ENCODE results near the gene EPHB6.

DNA sequence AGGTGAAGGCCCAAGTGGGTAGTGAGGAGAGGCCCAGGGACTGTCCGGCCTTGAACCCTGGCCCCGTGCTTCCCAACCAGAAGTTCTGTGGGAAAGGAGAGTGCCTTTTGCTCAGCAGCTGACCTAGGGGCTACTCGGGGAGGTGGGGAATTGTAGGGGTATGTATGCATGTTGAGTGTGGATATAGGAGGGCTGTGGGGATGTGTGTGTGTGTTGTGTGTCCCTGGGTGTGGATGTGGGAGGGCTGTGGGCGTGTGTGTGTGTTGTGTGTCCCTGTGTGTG lies 12.2 kb downstream of the EPHB6 start:
- TF ChIP-seq TAF1 (IDR thresholded peaks at IDR 0.05; ENCODE audit: borderline replicate concordance, low read depth, low read length), result no peak
- no peak for TF ChIP-seq TCF12 (IDR thresholded peaks at IDR 0.05)
- TF ChIP-seq NRF1 (IDR thresholded peaks at IDR 0.05; ENCODE audit: low read depth, low read length), result no peak
- TF ChIP-seq, protein P1, sequence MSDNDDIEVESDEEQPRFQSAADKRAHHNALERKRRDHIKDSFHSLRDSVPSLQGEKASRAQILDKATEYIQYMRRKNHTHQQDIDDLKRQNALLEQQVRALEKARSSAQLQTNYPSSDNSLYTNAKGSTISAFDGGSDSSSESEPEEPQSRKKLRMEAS (IDR thresholded peaks at IDR 0.05; ENCODE audit: low read depth), result no peak
- no peak for TF ChIP-seq CTCF (IDR thresholded peaks at IDR 0.05)
- no peak for TF ChIP-seq MXI1 (IDR thresholded peaks at IDR 0.05; ENCODE audit: low read depth, low read length)
- no peak for TF ChIP-seq USF1 (IDR thresholded peaks at IDR 0.05; ENCODE audit: borderline replicate concordance, low read depth)
- no peak for TF ChIP-seq RFX5 (IDR thresholded peaks at IDR 0.05; ENCODE audit: low read length)
- TF ChIP-seq RAD21 (IDR thresholded peaks at IDR 0.05; ENCODE audit: low read length), result no peak
- TF ChIP-seq POLR2AphosphoS5 (IDR thresholded peaks at IDR 0.05; ENCODE audit: low read depth, low read length), result no peak
